Tibial nerve (tissue), 3 donors: ENCODE measurements around the gene C5orf52.
A peak's percentile ranks its signal among the peaks of the same experiment; 100 is the strongest.

Source experiments
- POLR2A ChIP-seq, 2 donors: fragments of 450-650 bp; IDR thresholded peaks; one replicate each; pipeline ENCODE4 v1.6.1; 2017; ENCODE audit warnings: antibody characterized with exemption in 2 of 2, mild to moderate bottlenecking in 2 of 2, moderate library complexity in 2 of 2
- TF ChIP-seq, protein P1 (sequence below), 5 experiments: fragments of 200-600 bp in 3 of 5; fragments of 450-650 bp in 2 of 5; sonication (generic) in 3 of 5; IDR thresholded peaks; one replicate each; pipeline ENCODE4 v1.5.1; 2016 to 2019; ENCODE audit warnings: antibody characterized with exemption in 5 of 5, mild to moderate bottlenecking in 3 of 5, moderate library complexity in 2 of 5

- TF ChIP-seq POLR2A (IDR thresholded peaks at IDR 0.05) = no peak
- TF ChIP-seq, protein P1, sequence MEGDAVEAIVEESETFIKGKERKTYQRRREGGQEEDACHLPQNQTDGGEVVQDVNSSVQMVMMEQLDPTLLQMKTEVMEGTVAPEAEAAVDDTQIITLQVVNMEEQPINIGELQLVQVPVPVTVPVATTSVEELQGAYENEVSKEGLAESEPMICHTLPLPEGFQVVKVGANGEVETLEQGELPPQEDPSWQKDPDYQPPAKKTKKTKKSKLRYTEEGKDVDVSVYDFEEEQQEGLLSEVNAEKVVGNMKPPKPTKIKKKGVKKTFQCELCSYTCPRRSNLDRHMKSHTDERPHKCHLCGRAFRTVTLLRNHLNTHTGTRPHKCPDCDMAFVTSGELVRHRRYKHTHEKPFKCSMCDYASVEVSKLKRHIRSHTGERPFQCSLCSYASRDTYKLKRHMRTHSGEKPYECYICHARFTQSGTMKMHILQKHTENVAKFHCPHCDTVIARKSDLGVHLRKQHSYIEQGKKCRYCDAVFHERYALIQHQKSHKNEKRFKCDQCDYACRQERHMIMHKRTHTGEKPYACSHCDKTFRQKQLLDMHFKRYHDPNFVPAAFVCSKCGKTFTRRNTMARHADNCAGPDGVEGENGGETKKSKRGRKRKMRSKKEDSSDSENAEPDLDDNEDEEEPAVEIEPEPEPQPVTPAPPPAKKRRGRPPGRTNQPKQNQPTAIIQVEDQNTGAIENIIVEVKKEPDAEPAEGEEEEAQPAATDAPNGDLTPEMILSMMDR (IDR thresholded peaks at IDR 0.05) = peak; percentile 51 to 83 (median 60)
These were observed 47.2 kb downstream of the C5orf52 start for GRCh38 chr5:157718519-157718918.
